ENCODE measurements around the gene TMEM213.
"Not testable (repeated sequence)": the region's sequence is repeated elsewhere in the genome, so short reads cannot be mapped to it uniquely, and the experiment has no call there.

TMEM213 gene, protein sequence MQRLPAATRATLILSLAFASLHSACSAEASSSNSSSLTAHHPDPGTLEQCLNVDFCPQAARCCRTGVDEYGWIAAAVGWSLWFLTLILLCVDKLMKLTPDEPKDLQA

DNA sequence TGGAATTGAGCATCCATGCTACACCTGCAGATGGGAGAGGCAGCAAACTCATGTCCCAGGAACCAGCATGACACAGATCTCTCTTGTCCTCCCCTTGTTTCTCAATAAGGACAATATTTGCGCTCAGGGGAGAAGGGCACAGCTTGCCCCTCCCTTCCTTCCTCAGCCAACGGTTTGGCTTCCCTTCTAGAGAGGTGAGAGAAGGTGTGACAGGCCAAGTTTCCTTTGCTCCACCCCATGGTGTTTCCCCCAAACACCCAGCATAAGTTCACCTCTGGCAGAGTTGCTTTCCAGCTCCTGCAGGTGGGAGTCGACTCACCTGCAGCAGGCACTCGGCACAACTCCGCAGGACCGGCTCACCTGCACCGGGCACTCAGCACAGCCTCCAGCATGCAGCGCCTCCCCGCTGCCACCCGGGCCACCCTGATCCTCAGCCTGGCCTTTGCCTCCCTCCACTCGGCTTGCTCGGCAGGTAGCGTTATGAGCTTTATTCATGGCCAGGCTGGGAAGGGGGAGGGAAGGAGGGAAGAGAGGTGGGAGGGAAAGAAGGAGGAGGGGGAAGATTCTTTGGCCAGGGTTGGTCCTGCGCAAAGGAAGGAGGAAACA is at the start of gene TMEM213, which contains the start of gene ATP6V0A4:
TSS of gene TMEM213 (plus strand) at position 280 of the 606 bp plus-strand sequence. CDS start at position 391, 111 bp downstream.
TSS of gene ATP6V0A4 (minus strand) at position 482 of the 606 bp plus-strand sequence. CDS start 26,949 bp downstream, outside the sequence.
- DNase-seq, result no peak

DNA sequence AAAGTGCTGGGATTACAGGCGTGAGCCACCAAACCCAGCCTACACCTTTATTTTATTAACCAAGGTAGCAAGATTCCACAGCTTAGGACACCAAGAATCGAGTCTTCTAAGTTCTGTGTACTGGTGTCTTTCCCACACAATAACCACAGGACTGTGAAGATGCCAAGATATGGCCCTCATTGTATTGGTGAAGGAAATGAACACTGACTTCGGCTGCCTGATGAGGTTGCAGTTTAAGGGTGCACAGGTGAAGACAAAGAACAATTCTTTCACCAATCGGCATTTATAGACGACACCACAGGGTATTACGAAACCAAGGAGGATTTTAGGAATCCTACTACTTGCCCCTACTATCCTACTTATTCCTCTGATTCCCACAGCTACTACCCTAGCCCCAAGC is 49.1 kb upstream of the TMEM213 start:
- no peak for DNase-seq

DNA sequence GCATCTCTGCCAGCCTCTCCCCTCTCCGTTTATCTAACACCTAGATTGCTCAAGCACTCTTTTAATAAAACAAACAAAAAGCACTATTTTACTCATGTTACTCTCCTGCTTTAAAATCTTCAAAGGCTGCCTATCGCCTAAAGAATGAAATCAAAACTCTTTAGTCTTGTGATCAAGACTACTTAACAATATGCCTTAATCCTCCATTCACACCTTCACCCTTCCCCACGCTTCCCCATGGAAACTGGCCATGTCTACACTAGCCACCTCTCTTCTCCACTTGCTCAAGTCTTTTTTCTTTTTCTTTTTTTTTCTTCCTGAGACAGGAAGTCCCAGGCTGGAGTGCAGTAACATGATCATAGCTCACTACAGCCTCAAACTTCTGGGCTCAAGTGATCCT is 47.8 kb upstream of the TMEM213 start:
- DNase-seq, result no peak

DNA sequence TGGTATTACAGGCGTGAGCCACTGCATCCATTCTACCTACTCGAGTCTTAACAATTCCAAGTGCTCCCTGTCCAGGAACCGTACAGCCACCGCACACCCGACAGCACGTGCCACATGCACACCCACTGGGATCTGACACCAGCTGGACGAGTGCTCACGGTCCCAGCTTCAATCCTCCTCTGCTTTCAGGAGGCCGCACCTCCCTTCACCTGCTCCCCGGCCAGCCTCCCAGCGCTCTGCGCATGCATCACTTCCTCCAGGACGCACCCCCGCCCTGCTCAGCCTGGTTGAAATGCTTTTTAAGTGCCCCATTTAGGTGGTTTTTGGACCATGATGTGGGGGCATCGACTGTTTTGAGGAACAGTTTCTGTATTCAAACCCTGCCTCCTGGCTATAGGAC is 47.3 kb upstream of the TMEM213 start:
- no peak for DNase-seq

DNA sequence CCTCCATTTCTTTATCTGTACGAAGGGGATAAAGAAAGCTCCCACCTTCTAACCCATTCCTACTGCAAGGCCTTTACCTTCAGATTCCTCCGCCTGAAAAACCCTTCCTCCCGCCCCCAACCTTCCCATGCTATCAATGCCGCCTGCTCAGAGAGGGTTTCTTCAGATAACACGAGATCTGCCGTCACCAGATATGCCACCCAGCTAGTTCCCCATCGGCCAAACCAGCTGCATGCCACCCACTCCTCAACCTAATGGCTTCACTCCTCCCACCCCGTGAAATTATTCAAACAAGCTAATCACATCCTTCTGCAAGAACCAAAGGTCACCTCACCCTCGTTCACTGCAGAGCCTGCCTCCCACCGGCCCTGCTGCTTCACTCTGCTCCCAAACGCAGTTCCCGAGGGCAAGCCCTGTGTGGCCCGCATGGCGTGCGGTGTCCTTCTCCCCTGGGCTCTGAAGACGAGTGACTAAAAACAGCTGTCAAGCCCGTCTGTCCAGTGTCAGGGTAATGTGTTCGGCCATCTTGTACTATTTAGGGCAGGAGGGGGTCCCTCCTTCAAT is 46.8 kb upstream of the TMEM213 start:
- DNase-seq, result no peak

DNA sequence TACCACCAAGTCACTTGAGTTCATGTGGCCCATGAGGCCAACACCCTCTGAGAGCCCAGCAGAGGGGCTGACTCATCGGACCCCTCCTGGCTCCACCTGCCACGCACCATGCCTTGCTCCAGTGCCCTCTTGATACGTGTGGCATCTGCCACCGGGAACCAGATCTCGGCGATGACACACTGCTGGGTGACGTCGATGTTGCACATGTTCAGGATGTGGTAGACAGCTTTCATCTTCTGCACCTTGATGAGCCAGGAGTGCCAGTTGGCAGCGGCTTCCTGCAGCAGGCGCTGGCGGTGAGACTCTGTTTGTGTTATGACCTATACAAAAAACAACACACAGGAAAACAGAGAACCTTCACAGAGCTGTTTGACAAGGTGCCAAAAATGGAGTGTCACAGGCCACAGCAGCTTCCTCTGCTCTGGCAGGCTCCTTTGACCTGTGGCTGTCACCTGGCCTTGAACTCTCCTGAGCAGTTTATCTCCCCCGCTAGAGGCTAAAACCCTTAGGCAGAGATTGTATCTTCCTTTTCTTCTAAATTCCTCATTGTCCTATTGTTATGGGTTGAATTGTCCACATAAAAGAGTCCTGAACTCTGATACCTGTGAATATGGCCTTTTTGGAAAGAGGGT is 45.2 kb upstream of the TMEM213 start:
- DNase-seq, result peak; percentile 48 to 74

DNA sequence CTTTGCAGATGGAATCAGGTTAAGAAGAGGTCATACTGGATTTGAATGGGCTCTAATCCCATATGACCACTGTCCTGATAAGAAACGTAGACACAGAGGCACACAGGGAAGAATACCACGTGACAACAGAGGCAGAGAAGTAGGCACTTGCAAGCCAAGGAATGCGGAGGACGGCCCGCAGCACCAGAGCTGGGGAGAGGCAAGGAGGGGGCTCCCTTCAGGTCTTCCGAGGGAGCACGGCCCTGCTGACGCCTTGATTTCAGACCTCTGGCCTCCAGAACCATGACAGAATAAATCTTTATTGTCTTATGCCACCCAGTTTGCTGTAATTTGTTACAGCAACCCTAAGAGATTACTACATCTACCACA is 44.7 kb upstream of the TMEM213 start:
- DNase-seq, result no peak

DNA sequence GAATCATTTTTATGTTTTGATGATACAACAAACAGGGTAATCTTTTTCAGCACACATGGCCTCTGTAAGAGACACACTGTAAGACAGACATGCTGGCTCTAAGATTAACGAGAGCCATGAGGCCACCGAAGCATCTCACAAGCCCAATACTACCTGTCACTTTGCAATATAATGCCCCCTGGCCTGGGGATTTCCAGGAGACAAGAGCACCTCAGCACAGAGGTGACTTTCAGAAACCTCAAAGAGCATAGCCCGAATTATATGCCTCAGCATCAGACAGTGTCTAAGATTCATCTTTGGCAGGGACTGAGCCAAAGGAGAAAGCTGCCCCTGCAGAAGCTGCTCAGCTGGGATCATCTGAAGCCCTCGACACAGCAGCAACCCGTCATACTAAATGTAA is 44.2 kb upstream of the TMEM213 start:
- no peak for DNase-seq

DNA sequence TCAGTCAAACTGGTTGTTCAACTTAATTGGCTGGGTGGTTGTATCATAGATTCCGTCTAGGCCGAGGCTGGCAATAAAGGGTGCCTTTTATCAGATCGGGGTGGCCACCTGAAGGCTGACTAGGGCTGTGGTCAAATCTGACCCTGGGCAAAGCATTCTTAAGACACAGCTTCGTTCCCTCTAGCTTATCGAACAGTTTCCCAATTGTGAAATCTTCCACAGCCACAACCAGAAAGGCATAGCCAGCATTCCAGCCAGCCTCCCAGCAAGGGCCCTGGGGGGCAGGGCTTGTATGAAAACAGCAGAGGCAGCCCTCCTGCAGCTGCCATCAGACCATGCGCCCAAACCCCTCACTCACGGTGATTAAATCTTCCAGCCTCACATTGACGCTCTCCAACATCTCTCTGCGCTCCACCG is 42.5 kb upstream of the TMEM213 start:
- DNase-seq, result no peak

DNA sequence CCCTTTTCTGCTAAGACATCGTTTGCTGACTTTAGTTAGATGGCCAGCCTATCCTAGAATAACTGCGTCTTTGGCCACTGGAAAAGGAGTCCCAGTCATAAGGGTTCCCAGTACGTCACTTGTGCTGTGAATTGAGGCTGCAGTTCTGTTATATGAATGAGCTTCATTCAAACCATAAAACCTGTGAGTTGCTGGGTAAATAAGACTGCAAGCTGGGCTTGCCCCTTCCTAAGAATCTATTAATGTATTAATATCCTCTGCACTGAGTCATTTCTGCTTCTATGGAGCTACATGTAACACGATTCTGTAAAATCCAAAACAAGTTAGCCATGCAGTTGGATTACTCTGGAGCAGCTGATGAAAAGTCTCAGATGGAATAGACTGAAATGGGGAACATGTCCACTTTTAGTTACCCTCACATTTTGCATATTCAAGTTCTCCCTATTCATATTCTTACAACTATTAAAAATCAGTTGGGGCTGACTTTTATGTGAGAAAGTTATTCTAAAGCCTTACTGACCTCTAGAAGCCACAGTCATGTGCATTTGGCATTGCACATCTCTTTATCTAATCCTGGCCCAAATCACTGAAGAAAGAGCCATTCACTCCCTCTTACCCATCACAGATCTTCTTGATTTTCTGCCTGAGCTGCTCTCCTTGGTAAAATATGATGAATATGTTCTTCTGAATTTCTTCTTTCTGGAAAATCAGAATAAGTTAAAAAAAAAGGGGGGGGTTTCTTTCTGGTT is 41.8 kb upstream of the TMEM213 start:
- no peak for DNase-seq

DNA sequence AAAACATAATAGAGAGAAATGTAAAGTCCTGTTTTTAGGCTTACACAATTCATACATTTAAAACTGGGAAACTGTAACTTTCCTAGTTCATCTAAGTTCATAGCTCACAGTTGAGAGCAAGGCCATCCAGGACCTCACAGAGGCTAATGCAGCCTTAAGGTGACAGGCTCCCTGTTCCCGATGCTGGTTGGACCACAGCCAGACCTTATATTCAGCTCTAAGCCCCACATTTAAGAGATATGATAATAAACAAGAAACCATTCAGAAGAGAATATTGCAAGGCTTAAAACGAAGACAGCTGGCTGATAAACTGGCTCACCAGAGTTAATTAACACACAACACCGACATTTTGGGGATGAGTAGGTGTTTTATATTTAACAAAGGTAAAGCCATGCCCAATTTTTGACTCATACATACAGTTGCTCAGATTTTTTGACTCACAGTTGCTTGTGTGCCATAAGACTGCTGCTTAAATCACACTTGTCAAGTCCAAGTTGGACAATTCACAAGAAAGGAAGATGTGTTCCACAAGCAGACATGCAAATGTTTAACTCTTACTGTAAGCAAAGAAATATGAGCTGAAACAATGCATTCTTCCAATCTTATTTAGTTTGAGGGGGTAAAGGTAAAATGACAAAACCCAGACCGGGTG is 41.1 kb upstream of the TMEM213 start:
- DNase-seq, result no peak

DNA sequence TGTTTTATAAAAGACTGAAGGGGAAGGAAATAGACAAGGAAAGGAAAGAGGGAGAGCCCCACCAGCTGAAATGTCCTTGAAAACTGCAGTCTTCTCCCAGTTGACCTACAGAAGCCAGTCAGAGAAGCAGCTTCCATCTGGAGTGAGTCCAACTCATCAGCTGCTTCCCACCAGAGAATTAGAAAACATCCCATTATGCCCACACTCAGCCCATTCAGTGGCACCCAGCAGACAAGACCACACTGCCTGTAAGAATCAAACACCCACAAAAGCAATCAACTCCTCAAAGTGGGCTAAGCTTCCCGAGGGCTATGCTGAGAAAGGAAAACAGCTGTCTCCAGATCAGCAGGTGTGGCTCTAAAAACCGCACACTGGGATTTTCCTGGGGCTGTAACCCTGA is 29.6 kb upstream of the TMEM213 start:
- no peak for DNase-seq

DNA sequence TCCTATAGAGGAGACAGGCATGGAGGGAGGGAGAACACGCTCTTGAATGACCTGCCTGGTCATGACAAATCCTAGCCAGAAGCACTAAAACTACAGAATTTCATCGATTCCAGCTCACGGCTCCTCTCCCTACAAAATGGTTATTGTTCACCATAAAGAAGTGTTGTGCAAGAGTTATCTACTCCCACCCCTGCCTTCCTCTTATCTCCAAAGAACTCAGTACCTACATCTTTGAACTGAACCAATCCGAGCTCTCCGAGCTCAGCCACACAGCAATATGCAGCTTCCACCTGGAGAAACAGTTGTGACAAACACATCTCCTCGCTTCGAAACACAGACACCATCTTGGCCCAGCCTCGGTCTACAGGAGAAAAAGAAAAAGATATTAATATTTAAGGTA is 26.9 kb upstream of the TMEM213 start:
- DNase-seq, result no peak

DNA sequence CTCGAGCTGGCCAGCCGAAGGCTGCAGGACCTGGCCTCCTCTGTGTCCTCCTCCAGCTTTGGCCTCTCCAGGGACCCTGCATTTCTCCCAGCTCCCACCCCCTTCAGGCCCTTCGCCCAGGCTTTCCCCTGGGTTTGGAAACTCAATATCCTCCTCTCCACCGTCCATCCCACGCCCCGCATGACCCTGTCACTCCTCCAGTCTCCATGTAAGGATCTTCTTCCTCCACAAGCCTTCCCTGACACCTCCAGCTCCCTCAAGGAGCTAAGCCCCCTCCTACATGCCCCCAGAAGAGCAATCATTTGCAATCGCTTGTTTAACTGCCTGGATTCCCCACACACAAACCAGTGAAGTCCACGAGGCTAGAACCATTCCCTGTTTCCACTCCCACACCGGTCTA is 24.6 kb upstream of the TMEM213 start:
- no peak for DNase-seq

DNA sequence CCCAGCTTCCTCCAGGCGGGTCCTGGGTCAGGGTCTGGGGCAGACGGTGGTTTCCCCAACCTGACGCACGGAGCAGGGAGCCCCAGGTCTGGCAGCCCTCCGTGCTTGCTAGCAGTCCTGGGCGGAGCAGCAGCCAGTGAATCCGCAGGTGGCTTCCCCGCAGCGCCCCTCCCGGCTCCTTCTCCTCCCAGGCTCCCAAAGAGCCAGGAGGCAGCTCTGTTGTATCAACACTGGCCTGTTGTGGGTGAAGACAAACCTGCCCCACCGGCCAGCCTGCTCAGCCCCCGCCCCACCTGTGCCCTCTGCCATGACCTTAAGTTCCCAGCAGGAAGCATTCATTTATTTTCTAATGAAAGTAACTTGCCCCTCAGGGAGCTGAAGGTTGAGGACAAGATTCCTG is 24.0 kb upstream of the TMEM213 start:
- DNase-seq, result no peak

DNA sequence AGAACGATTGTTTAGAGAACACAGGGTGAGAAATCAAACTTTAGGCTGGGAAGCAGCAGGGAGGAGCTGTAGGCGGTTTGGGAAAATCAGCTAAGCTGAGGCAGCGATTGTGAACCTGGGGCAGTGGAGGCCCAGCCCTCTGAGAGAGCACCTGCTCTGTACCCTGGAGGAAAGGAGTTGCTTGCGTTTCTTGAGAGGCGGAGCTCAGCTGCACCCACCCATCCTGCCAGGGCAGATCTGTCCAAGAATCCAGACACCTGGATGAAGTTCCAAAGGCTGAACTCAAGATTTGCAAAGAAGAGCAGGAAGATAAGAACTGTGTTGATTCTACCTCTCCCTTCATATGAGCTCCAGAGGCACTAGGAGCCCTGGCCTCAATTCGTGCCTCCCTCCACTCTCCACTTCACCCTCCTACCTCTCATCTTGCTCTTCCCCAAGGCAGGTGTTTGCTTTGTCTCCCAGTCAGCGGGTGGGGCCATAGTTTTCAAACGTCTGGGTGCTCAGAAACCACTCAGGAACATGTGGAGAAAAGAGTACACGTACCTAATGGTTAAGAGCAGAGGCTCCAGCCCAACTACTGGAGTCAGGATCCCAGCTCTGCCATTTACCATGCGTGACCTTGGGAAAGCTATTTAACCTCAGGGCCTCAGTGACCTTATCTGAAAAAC is 21.5 kb upstream of the TMEM213 start:
- DNase-seq, result peak in 1 of 2 experiments; percentile 26

DNA sequence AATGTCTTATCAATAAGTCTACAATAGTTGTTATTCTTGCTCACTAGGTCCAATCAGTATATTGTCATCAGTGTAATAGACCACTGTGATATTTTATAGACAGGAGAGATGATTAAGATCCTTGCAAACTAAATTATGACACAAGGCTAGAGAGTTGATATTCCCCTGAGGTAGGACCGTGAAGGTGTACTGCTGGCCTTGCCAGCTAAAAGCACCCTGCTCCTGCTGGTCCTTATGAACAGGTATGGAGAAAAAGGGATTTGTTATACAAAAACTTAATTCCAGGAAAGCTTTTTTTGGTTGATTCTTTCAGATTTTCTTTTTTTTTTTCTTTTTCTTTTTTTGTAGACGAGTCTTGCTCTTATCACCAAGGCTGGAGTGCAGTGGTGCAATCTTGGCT is 16.8 kb upstream of the TMEM213 start:
- no peak for DNase-seq

DNA sequence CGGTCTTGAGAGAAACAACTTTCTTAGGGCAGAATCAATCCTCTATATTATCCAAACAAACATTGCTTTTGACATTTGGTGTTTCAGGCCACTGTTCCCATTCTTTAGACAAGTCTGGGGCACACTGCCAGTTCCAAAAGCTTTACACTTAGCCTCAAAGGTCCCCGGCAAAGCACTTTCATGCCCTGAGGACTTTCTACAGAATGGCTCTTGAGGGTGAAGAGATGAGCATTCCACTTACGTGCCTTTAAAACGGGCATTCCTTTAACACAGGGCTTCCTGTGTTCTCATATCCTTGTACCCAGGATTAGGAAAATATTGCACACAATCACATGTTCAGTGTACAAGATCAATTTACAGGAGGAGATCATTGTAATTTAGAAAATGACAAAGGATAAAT is 13.1 kb upstream of the TMEM213 start:
- no peak for DNase-seq

DNA sequence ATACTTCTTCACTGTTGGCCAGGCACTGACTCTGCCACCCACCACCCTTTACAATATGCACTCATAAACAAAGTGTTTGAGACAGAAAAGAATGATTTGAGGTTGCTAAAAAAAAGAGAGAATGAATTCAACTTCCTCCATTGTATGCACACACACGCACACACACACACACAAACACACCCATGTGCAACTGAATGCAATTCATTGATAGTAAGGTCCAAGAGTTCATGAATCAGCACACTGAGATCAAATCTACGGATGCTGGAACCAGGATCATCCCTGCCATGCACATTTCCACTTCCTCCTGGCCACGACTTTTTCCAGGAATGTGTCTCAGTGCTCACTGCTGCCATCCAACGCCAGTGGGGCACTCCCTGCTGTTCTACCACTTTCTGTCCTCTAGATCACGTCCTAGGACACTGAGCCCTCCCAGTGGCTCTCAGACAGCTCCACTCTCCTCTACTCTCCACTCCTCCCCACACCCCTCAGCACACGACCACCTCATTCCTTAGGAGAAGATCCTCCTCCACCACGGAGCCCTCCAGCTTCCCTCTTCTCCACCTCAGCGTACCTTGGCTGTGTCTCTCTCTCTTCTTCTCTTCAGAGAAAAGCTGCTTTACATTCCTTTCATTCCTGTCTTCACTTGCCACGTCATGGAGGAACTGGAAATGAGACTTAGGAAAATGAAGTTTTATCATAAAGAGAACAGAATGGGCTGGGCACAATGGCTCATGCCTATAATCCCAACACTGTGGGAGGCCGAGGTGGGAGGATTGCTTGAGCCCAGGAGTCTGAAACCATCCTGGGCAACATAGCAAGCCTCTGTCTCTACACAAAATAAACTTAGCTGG is 12.0 kb upstream of the TMEM213 start:
- DNase-seq, result no peak

DNA sequence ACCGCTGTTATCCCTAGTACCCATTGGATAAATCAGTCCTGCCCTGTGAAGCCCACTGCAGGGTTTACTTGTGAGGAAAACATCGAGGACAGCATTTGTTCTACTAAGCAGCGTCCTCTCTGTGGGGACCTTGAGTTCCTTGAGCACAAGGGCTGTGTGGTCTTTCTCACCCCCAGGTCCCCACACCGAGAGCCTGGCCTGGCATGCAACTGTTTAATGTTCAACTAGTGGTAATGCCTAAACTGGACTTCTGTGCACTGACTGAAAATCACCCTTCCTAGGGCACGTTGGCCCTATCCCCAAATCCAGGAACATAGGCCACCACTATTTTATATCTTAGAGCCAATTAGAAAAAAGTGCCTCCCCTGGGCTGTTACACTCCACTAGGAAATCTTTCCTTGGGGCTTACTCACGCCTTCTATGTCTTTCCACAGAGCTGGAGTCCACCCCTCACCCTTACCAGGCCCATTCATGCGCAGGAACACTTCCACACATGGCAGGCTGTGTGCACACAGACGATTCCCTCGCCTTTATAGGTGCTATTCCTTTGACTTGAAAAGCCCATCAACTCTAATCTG is 1.7 kb upstream of the TMEM213 start:
- DNase-seq, result no peak

DNA sequence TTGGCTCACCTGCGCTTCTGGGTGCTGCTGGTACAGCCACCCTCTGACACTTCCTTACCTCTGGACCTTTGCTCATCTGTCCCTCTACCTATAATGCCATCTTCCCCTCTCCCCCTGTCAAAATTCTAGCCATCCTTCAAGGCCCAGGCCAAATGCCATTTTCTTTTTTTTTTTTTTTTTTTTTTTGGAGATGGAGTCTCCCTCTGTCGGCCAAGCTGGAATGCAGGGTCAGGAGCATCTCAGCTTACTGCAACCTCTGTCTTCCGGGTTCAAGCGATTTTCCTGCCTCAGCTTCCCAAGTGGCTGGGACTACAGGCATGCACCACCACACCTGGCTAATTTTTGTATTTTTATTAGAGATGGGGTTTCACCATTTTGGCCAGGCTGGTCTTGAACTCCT is 748 bp upstream of the TMEM213 start:
- DNase-seq, result not testable (repeated sequence)
